B cell (primary cell): ENCODE results near the gene ARHGAP23.

ENCODE experiments used
- CTCF ChIP-seq: fragments of 200-600 bp; IDR thresholded peaks from one replicate; pipeline ENCODE4 v1.8.0; 2022; ENCODE audit warnings: antibody characterized with exemption, mild to moderate bottlenecking
- EZH2 ChIP-seq: IDR thresholded peaks from 2 replicates; pipeline ENCODE4 v1.6.1; 2012; ENCODE audit warnings: borderline replicate concordance, low read depth, mild to moderate bottlenecking, moderate library complexity, low read length; ENCODE audit not compliant: insufficient read depth, poor library complexity, severe bottlenecking

GRCh38 chr17:38507921-38508569 is 79.8 kb downstream of the ARHGAP23 start:
- TF ChIP-seq CTCF, result no peak
- no peak for TF ChIP-seq EZH2
